HepG2 (cell line): Measurements from ENCODE around the gene PSMA2. TPM values are rescaled to one million over a fixed set of nuclear protein-coding genes. Genes with fewer than 3 reads are reported as not detected.

Experiments used
- ATAC-seq: fragments of 200-7000 bp; cut with Tn5 transposase; 3 replicates; pipeline ENCODE4 v1.9.1; 2020; ENCODE audit warnings: mild to moderate bottlenecking, moderate library complexity
- BruUV-seq: library from RNA; stranded (reverse); fragments of 400-500 nt; replicated peaks from 2 replicates; lab custom pipeline; 2021; lab: Mats Ljungman, UMichigan
- CTCF ChIA-PET: fragments of 300-600 bp; formaldehyde crosslinking; extraction: SDS; loops from one replicate; lab custom pipeline; 2021; ENCODE audit warnings: low total read pairs, inconsistent platforms, low intra/inter-chr PET ratio; lab: Yijun Ruan, JAX
- POLR2A ChIA-PET: fragments of 350-600 bp; sonication (Branson Sonifier 250); formaldehyde crosslinking; loops from one replicate; lab custom pipeline; 2020; ENCODE audit warnings: antibody characterized with exemption, inconsistent platforms; lab: Yijun Ruan, JAX
- DNase-seq: peaks from one replicate; pipeline ENCODE4 v3.0.0-alpha.2; 2015; ENCODE audit warnings: low spot score
- FAIRE-seq: peaks from 3 replicates; lab custom pipeline; 2011; peaks lifted over from hg19 to GRCh38; lab: Jason Lieb, UNC
- H2AFZ ChIP-seq: one replicate; pipeline ENCODE4 v1.6.1; 2011; ENCODE audit warnings: low read length, inconsistent platforms
- H3K27ac ChIP-seq: fragments of 300-600 bp; 3 replicates; pipeline ENCODE4 v1.8.0; 2011; ENCODE audit warnings: mixed run types, mild to moderate bottlenecking, mixed read lengths, low read length, inconsistent platforms; ENCODE audit not compliant: insufficient read depth; ENCODE audit errors: extremely low read length
- H3K27me3 ChIP-seq, 2 experiments: fragments of 200-600 bp in 1 of 2; 2 replicates in 1 of 2; 3 replicates in 1 of 2; pipeline versions ENCODE4 v1.6.0 to v1.8.0; 2011; ENCODE audit warnings: low read length in 2 of 2, mild to moderate bottlenecking in 2 of 2, moderate library complexity in 2 of 2, inconsistent platforms in 1 of 2; ENCODE audit not compliant: insufficient read depth in 2 of 2, control insufficient read depth in 1 of 2
- H3K36me3 ChIP-seq, 2 experiments: fragments of 200-600 bp in 1 of 2; replicated peaks in 1 of 2; 2 replicates in 1 of 2; 3 replicates in 1 of 2; pipeline versions ENCODE4 v1.5.1 to v1.8.0; 2011; ENCODE audit warnings: low read length in 2 of 2, inconsistent platforms in 1 of 2; ENCODE audit not compliant: insufficient read depth in 2 of 2, control insufficient read depth in 1 of 2
- H3K4me1 ChIP-seq: 2 replicates; pipeline ENCODE4 v1.5.1; 2012; ENCODE audit warnings: low read length, inconsistent platforms; ENCODE audit not compliant: insufficient read depth
- H3K4me2 ChIP-seq: 2 replicates; pipeline ENCODE4 v1.6.0; 2011; ENCODE audit warnings: low read depth, low read length, inconsistent platforms
- H3K4me3 ChIP-seq, 3 experiments: fragments of 200-600 bp in 1 of 3; sonication (generic), shearing (Covaris generic) in 1 of 3; replicated peaks in 1 of 3; 2 replicates each; pipeline ENCODE4 v1.5.1; 2011 to 2016; ENCODE audit warnings: low read length in 3 of 3, inconsistent platforms in 2 of 3, low read depth in 2 of 3, mild to moderate bottlenecking in 2 of 3, control low read depth in 1 of 3, mixed read lengths in 1 of 3; ENCODE audit not compliant: insufficient read depth in 1 of 3
- H3K79me2 ChIP-seq: one replicate; pipeline ENCODE4 v1.6.1; 2011; ENCODE audit warnings: low read length, inconsistent platforms; ENCODE audit not compliant: insufficient read depth
- H3K9ac ChIP-seq: 2 replicates; pipeline ENCODE4 v1.6.0; 2011; ENCODE audit warnings: mild to moderate bottlenecking, low read depth, low read length, inconsistent platforms; ENCODE audit not compliant: insufficient read depth
- H3K9me3 ChIP-seq: 2 replicates; pipeline ENCODE4 v1.5.1; 2012; ENCODE audit warnings: mild to moderate bottlenecking, low read length
- H4K20me1 ChIP-seq: 2 replicates; pipeline ENCODE4 v1.6.0; 2011; ENCODE audit warnings: inconsistent platforms, mild to moderate bottlenecking, low read length, moderate library complexity; ENCODE audit not compliant: insufficient read depth
- AHR ChIP-seq: IDR thresholded peaks from 2 replicates; pipeline ENCODE4 v1.6.1; 2018; ENCODE audit warnings: missing genetic modification reagents, missing compliant biosample characterization
- ARID5B ChIP-seq: IDR thresholded peaks from 2 replicates; pipeline ENCODE4 v1.4.0; 2020; ENCODE audit warnings: mild to moderate bottlenecking, missing genetic modification reagents
- ASH2L ChIP-seq: fragments of 300-600, 200-600 bp; sonication (generic); IDR thresholded peaks from 2 replicates; pipeline ENCODE4 v1.7.0; 2017; ENCODE audit warnings: low read depth, mild to moderate bottlenecking, moderate library complexity, mixed read lengths, low read length; ENCODE audit not compliant: insufficient read length
- ATF5 ChIP-seq: sonication (generic); formaldehyde crosslinking; IDR thresholded peaks from 2 replicates; pipeline ENCODE4 v1.4.0; 2020; ENCODE audit warnings: mild to moderate bottlenecking, low read depth, missing genetic modification reagents
- FOXO1 ChIP-seq: sonication (generic); formaldehyde crosslinking; IDR thresholded peaks from 2 replicates; pipeline ENCODE4 v1.4.0; 2020; ENCODE audit warnings: missing genetic modification reagents
- GABPB1 ChIP-seq: IDR thresholded peaks from 2 replicates; pipeline ENCODE4 v1.6.1; 2016; ENCODE audit warnings: mild to moderate bottlenecking, missing genetic modification reagents, moderate library complexity, missing compliant biosample characterization
- JARID2 ChIP-seq: sonication (generic); formaldehyde crosslinking; IDR thresholded peaks from 2 replicates; pipeline ENCODE4 v1.8.1; 2023; ENCODE audit warnings: missing genetic modification reagents, inconsistent platforms; ENCODE audit not compliant: insufficient replicate concordance
- KLF6 ChIP-seq: IDR thresholded peaks from 2 replicates; pipeline ENCODE4 v1.8.0; 2016; ENCODE audit warnings: missing biosample characterization, missing genetic modification reagents
- KMT2B ChIP-seq: IDR thresholded peaks from 2 replicates; pipeline ENCODE4 v1.6.1; 2016; ENCODE audit warnings: missing genetic modification reagents, missing compliant biosample characterization
- MED8 ChIP-seq: sonication (generic); formaldehyde crosslinking; IDR thresholded peaks from 2 replicates; pipeline ENCODE4 v1.8.1; 2023; ENCODE audit warnings: mild to moderate bottlenecking, missing genetic modification reagents; ENCODE audit not compliant: insufficient replicate concordance
- NFATC3 ChIP-seq: sonication (generic); formaldehyde crosslinking; IDR thresholded peaks from 2 replicates; pipeline ENCODE4 v1.5.1; 2020; ENCODE audit warnings: mild to moderate bottlenecking, missing genetic modification reagents
- REST ChIP-seq, 2 experiments: IDR thresholded peaks; 2 replicates each; pipeline ENCODE4 v1.6.1; 2011 to 2012; ENCODE audit warnings: low read length in 2 of 2, borderline replicate concordance in 1 of 2, low read depth in 1 of 2, mild to moderate bottlenecking in 1 of 2, moderate library complexity in 1 of 2
- SIN3A ChIP-seq: IDR thresholded peaks from 2 replicates; pipeline ENCODE4 v1.6.1; 2011; ENCODE audit warnings: low read depth, mild to moderate bottlenecking, control low read depth, low read length, borderline replicate concordance
- ZBTB7A ChIP-seq: sonication (generic); formaldehyde crosslinking; IDR thresholded peaks from 2 replicates; pipeline ENCODE4 v1.8.0; 2022; ENCODE audit warnings: mild to moderate bottlenecking, missing genetic modification reagents
- ZNF256 ChIP-seq: sonication (generic); formaldehyde crosslinking; conservative IDR thresholded peaks from 2 replicates; pipeline ENCODE4 v1.4.0; 2020; ENCODE audit warnings: missing genetic modification reagents
- ZNF550 ChIP-seq: sonication (generic); formaldehyde crosslinking; IDR thresholded peaks from 2 replicates; pipeline ENCODE4 v1.4.0; 2020; ENCODE audit warnings: mild to moderate bottlenecking, missing genetic modification reagents, borderline replicate concordance
- WGBS: methylation state at CpG from one replicate; pipeline ENCODE4 v1.1.6; 2017; ENCODE audit warnings: low lambda C conversion rate; 5-methylcytosine and 5-hydroxymethylcytosine counted together
- in situ Hi-C: cut with HindIII; loops from 2 replicates; pipeline ENCODE4 v1.10.0; 2017; ENCODE audit warnings: low pct_unique_long_range_greater_than_20kb; ENCODE audit not compliant: extremely low pct_ligation_motif_present
- intact Hi-C: fragments of 100-400 bp; cut with micrococcal nuclease; formaldehyde crosslinking; loops from one replicate; pipeline ENCODE4 v1.10.0; 2022; ENCODE audit not compliant: unreplicated experiment
- polyA plus RNA-seq, 8 experiments: library from polyadenylated mRNA; depleted of rRNA in 3 of 8; stranded (reverse) in 7 of 8; unstranded in 1 of 8; fragments of >200 nt; fragmentation: Illumina TruSeq in 4 of 8; extraction: Trizol in 4 of 8; gene quantifications; 2 replicates each; pipeline versions ENCODE4 v1.2.1 to v1.2.3, GENCODE V29; 2011 to 2016; ENCODE audit warnings: low read depth in 4 of 8, missing spikeins in 1 of 8, mixed read lengths in 1 of 8; ENCODE audit not compliant: insufficient read depth in 1 of 8
- total RNA-seq, 5 experiments: library from RNA; depleted of rRNA; stranded (reverse); fragments of >200 nt; fragmentation: Illumina TruSeq; extraction: Trizol; gene quantifications; 2 replicates each; pipeline ENCODE4 v1.2.3, GENCODE V29; 2016; ENCODE audit warnings: low read depth in 1 of 5

Gene PSMA2
- total and polyA plus RNA-seq, 2 of the 13 experiments (the other 11 are each of a cell fraction or from before 2014, with no cell fraction given) = 125 to 266 TPM

GRCh38 chr7:42964293-42964692, 32.3 kb upstream of the PSMA2 start:
- ATAC-seq = no peak
- in situ Hi-C loops = no loop called here

More at GRCh38 chr7:42964293-42964692, 32.3 kb upstream of the PSMA2 start:
- Histone ChIP-seq H3K79me2 (no peaks in the 10 kb centered on the region), H3K36me3 (no peaks in the 10 kb centered on the region), H3K4me1 (no peaks in the 10 kb centered on the region), H3K9ac (no peak overlapping the region), H3K4me2 (no peak overlapping the region), H3K4me3 (no peak overlapping the region), H3K27ac (no peak overlapping the region), H2AFZ (no peak overlapping the region), H4K20me1 (no peaks in the 10 kb centered on the region), H3K27me3 (0 out of 5 replicates have a peak, but pooled peaks cover 0 to 1% of the 10 kb centered on the region in 2 experiments)
- FAIRE-seq (no peak), DNase-seq (no peak)
- intact Hi-C loops = no loop called here
- no TSS peak for BruUV-seq
- 23% methylated on average over 2 of the region's 2 CpGs for WGBS
- ChIA-PET POLR2A (no interaction called here), CTCF (no interaction called here)
- no peak for TF ChIP-seq ASH2L
- no peak for TF ChIP-seq ZNF256 (CRISPR knock-in tag)
- no peak for TF ChIP-seq ZBTB7A (CRISPR knock-in tag)
- no peak for TF ChIP-seq REST (IDR thresholded peaks at IDR 0.05; ENCODE audit: borderline replicate concordance in 1 of 2, low read depth in 1 of 2, low read length in 2 of 2)
- no peak for TF ChIP-seq GABPB1 (CRISPR knock-in tag)
- no peak for TF ChIP-seq ZNF550 (CRISPR knock-in tag)
- TF ChIP-seq AHR (CRISPR knock-in tag) = no peak
- no peak for TF ChIP-seq ATF5
- TF ChIP-seq NFATC3 (CRISPR knock-in tag) = no peak
- no peak for TF ChIP-seq KLF6 (CRISPR knock-in tag)
- no peak for TF ChIP-seq SIN3A
- no peak for TF ChIP-seq KMT2B (CRISPR knock-in tag)
- no peak for TF ChIP-seq MED8
- no peak for TF ChIP-seq FOXO1 (CRISPR knock-in tag)
- TF ChIP-seq ARID5B (CRISPR knock-in tag) = no peak
- TF ChIP-seq JARID2 (CRISPR knock-in tag) = no peak
- TF ChIP-seq, all 625 proteins: peak for 0
- H3K9me3 ChIP-seq = no peaks in the 10 kb centered on the region
